ENCODE data around the gene SMARCD3. TPM values are rescaled to one million over a fixed set of nuclear protein-coding genes. Genes with fewer than 3 reads are reported as not detected.

SMARCD3 gene
- total and polyA plus RNA-seq, 2 of the 13 experiments (the other 11 are each of a cell fraction or from before 2014, with no cell fraction given) = 0.20 to 0.62 TPM

DNA sequence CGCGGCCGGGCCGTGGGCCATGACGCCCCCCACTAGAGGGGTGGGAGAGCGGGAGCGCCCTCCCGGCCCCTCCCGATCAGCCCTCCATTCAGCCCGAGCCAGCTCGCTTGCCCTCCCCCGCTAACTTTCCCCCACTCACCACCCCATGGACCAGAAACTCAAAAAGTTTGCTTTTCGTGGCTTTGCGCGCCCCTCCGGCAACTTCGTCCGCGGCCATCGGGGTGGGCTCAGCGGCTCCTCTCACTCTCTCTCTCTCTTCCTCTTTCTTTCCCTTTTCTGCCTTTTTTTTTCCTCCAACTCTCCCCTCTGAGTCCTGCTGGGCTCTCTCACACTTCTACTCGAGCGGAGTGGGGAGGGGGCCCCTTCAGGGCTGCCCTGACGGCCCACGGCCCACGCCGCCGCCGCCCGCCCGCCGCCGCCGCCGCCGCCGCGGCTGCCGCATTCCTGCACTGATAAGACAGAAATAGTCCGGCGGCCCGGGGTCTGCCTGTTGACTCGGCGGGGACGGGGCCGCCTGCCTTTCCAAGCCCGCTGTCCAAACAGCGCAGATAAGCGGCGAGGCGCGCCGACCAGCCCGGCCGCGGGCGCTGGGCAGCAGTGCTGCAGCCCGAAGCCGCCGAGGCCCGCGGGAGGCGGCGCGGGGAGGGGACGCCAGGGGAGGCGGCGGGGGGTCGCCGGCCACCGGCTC, at the start of gene SMARCD3 (continued):
- TF ChIP-seq FIP1L1 (IDR thresholded peaks at IDR 0.05; ENCODE audit: borderline replicate concordance, insufficient read depth, low read depth, low read length) = no peak
- no peak for TF ChIP-seq ZNF703 (CRISPR knock-in tag; IDR thresholded peaks at IDR 0.05; ENCODE audit: borderline replicate concordance)
- TF ChIP-seq, protein P1, sequence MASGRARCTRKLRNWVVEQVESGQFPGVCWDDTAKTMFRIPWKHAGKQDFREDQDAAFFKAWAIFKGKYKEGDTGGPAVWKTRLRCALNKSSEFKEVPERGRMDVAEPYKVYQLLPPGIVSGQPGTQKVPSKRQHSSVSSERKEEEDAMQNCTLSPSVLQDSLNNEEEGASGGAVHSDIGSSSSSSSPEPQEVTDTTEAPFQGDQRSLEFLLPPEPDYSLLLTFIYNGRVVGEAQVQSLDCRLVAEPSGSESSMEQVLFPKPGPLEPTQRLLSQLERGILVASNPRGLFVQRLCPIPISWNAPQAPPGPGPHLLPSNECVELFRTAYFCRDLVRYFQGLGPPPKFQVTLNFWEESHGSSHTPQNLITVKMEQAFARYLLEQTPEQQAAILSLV (CRISPR knock-in tag; IDR thresholded peaks at IDR 0.05; ENCODE audit: borderline replicate concordance) = no peak; the same call in 1 of the 2 replicates

DNA sequence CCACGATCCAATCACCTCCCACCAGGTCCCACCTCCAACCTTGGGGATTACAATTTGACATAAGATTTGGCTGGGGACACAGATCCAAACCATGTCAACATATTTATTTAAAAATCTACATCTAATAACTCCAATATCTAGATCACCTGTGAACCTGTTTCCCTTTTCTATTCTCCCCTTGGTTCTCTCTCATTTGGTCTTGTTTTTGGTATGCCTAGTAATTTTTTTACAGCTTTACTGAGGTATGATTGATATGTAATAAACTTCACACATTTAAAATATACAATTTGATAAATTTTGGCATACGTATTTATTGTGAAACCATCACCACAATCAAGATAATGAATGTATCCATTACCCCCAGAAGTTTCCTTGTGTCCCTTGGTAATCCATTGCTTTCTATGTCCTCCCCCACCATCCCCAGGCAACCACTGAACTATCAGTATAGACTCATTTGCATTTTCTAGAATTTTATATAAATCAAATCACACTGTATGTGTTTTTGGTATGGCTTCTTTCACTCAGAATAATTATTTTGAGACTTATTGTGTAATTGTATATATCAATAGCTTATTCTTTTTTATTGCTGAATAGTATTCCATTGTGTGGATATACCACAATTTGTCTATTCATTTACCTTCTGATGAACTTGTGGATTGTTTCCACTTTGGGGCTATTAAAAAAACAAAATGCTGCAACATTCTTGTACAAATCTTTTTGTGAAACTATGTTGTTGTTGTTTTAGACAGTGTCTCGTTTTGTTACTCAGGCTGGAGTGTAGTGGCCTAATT, 47.9 kb upstream of the SMARCD3 start:
- no peak overlapping the region for H2AFZ ChIP-seq (ENCODE audit: low read length)
- no peak for DNase-seq (ENCODE audit: low spot score)
- intact Hi-C loops (cut with micrococcal nuclease; ENCODE audit: unreplicated experiment) = no loop called here
- no peaks in the 10 kb centered on the region for H3K4me1 ChIP-seq (ENCODE audit: insufficient read depth, low read length)
- in situ Hi-C loops (cut with HindIII; ENCODE audit: extremely low pct_ligation_motif_present, low pct_unique_long_range_greater_than_20kb) = no loop called here
- no peaks in the 10 kb centered on the region for H3K79me2 ChIP-seq (ENCODE audit: insufficient read depth, low read length)
- H3K27ac ChIP-seq (ENCODE audit: extremely low read length, insufficient read depth, low read length) = no peak overlapping the region
- no peak overlapping the region for H3K4me3 ChIP-seq (replicated peaks in 1 of 3; ENCODE audit: insufficient read depth in 1 of 3, low read depth in 2 of 3, low read length in 3 of 3)
- H3K9ac ChIP-seq (ENCODE audit: insufficient read depth, low read depth, low read length) = no peak overlapping the region
- CTCF ChIA-PET (ENCODE audit: low intra/inter-chr PET ratio, low total read pairs) = no interaction called here
- H3K27me3 ChIP-seq (ENCODE audit: control insufficient read depth in 1 of 2, insufficient read depth in 2 of 2, low read length in 2 of 2) = peaks cover under 1 to 15% of the 10 kb centered on the region in 2 experiments; a peak in 2 of 5 replicates
- POLR2A ChIA-PET = no interaction called here
- H4K20me1 ChIP-seq (ENCODE audit: insufficient read depth, low read length) = no peaks in the 10 kb centered on the region
- TF ChIP-seq ZNF329 (CRISPR knock-in tag; IDR thresholded peaks at IDR 0.05; ENCODE audit: low read depth) = no peak
- TF ChIP-seq ZNF33B (CRISPR knock-in tag; IDR thresholded peaks at IDR 0.05) = no peak
- TF ChIP-seq, protein P2, sequence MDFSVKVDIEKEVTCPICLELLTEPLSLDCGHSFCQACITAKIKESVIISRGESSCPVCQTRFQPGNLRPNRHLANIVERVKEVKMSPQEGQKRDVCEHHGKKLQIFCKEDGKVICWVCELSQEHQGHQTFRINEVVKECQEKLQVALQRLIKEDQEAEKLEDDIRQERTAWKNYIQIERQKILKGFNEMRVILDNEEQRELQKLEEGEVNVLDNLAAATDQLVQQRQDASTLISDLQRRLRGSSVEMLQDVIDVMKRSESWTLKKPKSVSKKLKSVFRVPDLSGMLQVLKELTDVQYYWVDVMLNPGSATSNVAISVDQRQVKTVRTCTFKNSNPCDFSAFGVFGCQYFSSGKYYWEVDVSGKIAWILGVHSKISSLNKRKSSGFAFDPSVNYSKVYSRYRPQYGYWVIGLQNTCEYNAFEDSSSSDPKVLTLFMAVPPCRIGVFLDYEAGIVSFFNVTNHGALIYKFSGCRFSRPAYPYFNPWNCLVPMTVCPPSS (IDR thresholded peaks at IDR 0.05) = no peak
- no peak for TF ChIP-seq KDM2A (CRISPR knock-in tag; IDR thresholded peaks at IDR 0.05; ENCODE audit: borderline replicate concordance, low read depth)
- no peak for TF ChIP-seq MTF1 (CRISPR knock-in tag; IDR thresholded peaks at IDR 0.05)
- TF ChIP-seq, protein P3, sequence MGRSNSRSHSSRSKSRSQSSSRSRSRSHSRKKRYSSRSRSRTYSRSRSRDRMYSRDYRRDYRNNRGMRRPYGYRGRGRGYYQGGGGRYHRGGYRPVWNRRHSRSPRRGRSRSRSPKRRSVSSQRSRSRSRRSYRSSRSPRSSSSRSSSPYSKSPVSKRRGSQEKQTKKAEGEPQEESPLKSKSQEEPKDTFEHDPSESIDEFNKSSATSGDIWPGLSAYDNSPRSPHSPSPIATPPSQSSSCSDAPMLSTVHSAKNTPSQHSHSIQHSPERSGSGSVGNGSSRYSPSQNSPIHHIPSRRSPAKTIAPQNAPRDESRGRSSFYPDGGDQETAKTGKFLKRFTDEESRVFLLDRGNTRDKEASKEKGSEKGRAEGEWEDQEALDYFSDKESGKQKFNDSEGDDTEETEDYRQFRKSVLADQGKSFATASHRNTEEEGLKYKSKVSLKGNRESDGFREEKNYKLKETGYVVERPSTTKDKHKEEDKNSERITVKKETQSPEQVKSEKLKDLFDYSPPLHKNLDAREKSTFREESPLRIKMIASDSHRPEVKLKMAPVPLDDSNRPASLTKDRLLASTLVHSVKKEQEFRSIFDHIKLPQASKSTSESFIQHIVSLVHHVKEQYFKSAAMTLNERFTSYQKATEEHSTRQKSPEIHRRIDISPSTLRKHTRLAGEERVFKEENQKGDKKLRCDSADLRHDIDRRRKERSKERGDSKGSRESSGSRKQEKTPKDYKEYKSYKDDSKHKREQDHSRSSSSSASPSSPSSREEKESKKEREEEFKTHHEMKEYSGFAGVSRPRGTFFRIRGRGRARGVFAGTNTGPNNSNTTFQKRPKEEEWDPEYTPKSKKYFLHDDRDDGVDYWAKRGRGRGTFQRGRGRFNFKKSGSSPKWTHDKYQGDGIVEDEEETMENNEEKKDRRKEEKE (IDR thresholded peaks at IDR 0.05) = no peak
- TF ChIP-seq, protein P4, sequence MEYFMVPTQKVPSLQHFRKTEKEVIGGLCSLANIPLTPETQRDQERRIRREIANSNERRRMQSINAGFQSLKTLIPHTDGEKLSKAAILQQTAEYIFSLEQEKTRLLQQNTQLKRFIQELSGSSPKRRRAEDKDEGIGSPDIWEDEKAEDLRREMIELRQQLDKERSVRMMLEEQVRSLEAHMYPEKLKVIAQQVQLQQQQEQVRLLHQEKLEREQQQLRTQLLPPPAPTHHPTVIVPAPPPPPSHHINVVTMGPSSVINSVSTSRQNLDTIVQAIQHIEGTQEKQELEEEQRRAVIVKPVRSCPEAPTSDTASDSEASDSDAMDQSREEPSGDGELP (IDR thresholded peaks at IDR 0.05; ENCODE audit: borderline replicate concordance, low read depth) = no peak
- TF ChIP-seq, protein P5, sequence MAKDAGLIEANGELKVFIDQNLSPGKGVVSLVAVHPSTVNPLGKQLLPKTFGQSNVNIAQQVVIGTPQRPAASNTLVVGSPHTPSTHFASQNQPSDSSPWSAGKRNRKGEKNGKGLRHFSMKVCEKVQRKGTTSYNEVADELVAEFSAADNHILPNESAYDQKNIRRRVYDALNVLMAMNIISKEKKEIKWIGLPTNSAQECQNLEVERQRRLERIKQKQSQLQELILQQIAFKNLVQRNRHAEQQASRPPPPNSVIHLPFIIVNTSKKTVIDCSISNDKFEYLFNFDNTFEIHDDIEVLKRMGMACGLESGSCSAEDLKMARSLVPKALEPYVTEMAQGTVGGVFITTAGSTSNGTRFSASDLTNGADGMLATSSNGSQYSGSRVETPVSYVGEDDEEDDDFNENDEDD (CRISPR knock-in tag; IDR thresholded peaks at IDR 0.05; ENCODE audit: borderline replicate concordance) = no peak
- TF ChIP-seq GFI1 (CRISPR knock-in tag; IDR thresholded peaks at IDR 0.05; ENCODE audit: borderline replicate concordance) = no peak
- TF ChIP-seq ZNF24 (IDR thresholded peaks at IDR 0.05) = no peak
- TF ChIP-seq EZH2 (conservative IDR thresholded peaks at IDR 0.05; ENCODE audit: low read depth, low read length) = no peak
- H3K36me3 ChIP-seq (replicated peaks in 1 of 2; ENCODE audit: control insufficient read depth in 1 of 2, insufficient read depth in 2 of 2, low read length in 2 of 2) = no peaks in the 10 kb centered on the region
- ATAC-seq = no peak
- H3K4me2 ChIP-seq (ENCODE audit: low read depth, low read length) = no peak overlapping the region
- 8% methylated on average over 3 of the region's 3 CpGs for WGBS (ENCODE audit: low lambda C conversion rate)
- H3K9me3 ChIP-seq (ENCODE audit: low read length) = no peaks in the 10 kb centered on the region
- BruUV-seq (replicated peaks) = no TSS peak
- FAIRE-seq = no peak

All from HepG2 (cell line).